SU-DHL-6 (cell line): ENCODE data around the gene KRT9.

Source experiments
- CTCF ChIP-seq: fragments of 200-600 bp; sonication (generic); IDR thresholded peaks from one replicate; pipeline ENCODE4 v1.5.1; 2017; ENCODE audit warnings: antibody characterized with exemption, mild to moderate bottlenecking, low read length, moderate library complexity; ENCODE audit not compliant: insufficient read depth, poor library complexity, severe bottlenecking
- EZH2phosphoT487 ChIP-seq: fragments of 200-600 bp; sonication (generic), shearing (Covaris generic); conservative IDR thresholded peaks from 2 replicates; pipeline ENCODE4 v1.6.1; 2018; ENCODE audit warnings: mild to moderate bottlenecking, antibody characterized with exemption, low read length, moderate library complexity, mixed read lengths

GRCh38 chr17:41524261-41524660 lies 47.6 kb downstream of the KRT9 start:
- TF ChIP-seq CTCF (no peak), EZH2phosphoT487 (no peak)
